Lower leg skin (tissue), 4 donors: ENCODE data around the gene TMEM254. TPM values are rescaled to one million over a fixed set of nuclear protein-coding genes. Genes with fewer than 3 reads are reported as not detected.
"Not testable (repeated sequence)": the region's sequence is repeated elsewhere in the genome, so short reads cannot be mapped to it uniquely, and the experiment has no call there.

Experiments used
- DNase-seq, 2 donors: peaks; one replicate each; pipeline ENCODE4 v3.0.0-alpha.2; 2019; ENCODE audit warnings: low spot score in 2 of 2
- H3K4me3 ChIP-seq: fragments of 200-600 bp; sonication (generic); 2 replicates; pipeline ENCODE4 v1.5.1; 2017; ENCODE audit warnings: mild to moderate bottlenecking, low read depth; ENCODE audit not compliant: poor library complexity, severe bottlenecking
- CTCF ChIP-seq, 3 donors: fragments of 450-650 bp; IDR thresholded peaks; one replicate each; pipeline ENCODE4 v1.5.1; 2016; ENCODE audit warnings: antibody characterized with exemption in 3 of 3, mild to moderate bottlenecking in 3 of 3, moderate library complexity in 2 of 3
- POLR2A ChIP-seq, 2 donors: fragments of 450-650 bp; IDR thresholded peaks; one replicate each; pipeline ENCODE4 v1.6.1; 2016 to 2017; ENCODE audit warnings: antibody characterized with exemption in 2 of 2, mild to moderate bottlenecking in 1 of 2, moderate library complexity in 1 of 2
- WGBS, 2 donors: methylation state at CpG; one replicate each; pipeline ENCODE4 v1.1.5; 2018; 5-methylcytosine and 5-hydroxymethylcytosine counted together
- intact Hi-C: fragments of 100-400 bp; cut with DNase I; formaldehyde crosslinking; loops from one replicate; pipeline ENCODE4 v1.15.0; 2023; ENCODE audit warnings: low total_unique reads
- total RNA-seq, 4 donors: library from RNA; depleted of rRNA; stranded (reverse); fragments of >200 nt; gene quantifications; one replicate each; pipeline ENCODE4 v1.1.0, GENCODE V29; 2016

The TMEM254 gene
- total RNA-seq, 4 donors from 2014 or later, result 30.9 to 74.4 (median 48.6) TPM

DNA sequence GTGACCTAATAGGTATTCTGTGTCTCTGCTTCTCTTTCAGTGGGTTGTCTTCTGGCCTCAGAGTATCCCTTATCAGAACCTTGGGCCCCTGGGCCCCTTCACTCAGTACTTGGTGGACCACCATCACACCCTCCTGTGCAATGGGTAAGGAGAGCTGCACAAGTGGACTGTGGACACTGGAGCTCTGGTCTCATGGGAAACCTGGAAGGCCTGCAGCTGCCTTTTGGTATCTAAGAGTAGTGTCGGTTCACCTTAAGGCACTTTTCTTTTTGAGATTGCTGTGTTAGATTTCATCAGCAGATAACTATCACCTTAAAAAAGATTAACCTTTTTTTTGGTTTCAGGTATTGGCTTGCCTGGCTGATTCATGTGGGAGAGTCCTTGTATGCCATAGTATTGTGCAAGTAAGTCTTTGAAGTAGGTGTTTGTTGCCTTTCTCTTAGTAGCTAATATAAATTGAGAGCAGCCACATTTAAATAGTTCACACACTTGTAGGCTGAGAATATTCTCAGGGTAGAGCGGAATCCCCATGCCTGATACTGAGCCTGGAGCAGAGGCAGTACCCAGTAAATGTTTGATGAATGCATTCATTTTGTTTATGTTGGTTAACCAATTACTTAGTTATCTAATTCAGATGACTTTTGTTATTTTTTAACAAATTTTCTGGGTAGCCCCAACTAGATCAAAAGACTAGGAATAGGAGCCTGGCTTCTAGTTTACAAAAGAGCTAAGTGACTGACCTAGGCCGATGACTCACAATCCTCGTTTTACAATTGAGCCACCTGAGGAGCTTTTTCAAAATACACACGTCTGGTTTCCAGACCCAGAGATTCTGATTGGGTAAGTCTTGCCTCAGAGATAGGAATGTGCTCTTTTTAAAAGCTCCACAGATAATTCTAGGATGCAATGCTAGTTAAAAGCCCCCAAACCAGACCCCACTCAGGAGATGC is 3.6 kb downstream of the TMEM254 start:
- TF ChIP-seq CTCF (IDR thresholded peaks at IDR 0.05) (no peak), POLR2A (IDR thresholded peaks at IDR 0.05) (no peak)
- 43 to 45% methylated on average over 5 of the region's 5 CpGs for WGBS, 2 donors
- no peak for DNase-seq
- H3K4me3 ChIP-seq, result no peak overlapping the region
- intact Hi-C loops, result no loop called here

GRCh38 chr10:80090121-80090520 is 11.7 kb downstream of the TMEM254 start:
- intact Hi-C loops, result no loop called here
- TF ChIP-seq POLR2A (IDR thresholded peaks at IDR 0.05) (no peak), CTCF (IDR thresholded peaks at IDR 0.05) (no peak)
- H3K4me3 ChIP-seq, result no peak overlapping the region
- 58 to 68% methylated on average over 2 of the region's 2 CpGs for WGBS, 2 donors
- DNase-seq, result no peak

- no peak overlapping the region for H3K4me3 ChIP-seq
- no peak for DNase-seq
- WGBS, 2 donors, result 72 to 88% methylated on average over 2 of the region's 2 CpGs
- TF ChIP-seq CTCF (IDR thresholded peaks at IDR 0.05), result no peak
- TF ChIP-seq POLR2A (IDR thresholded peaks at IDR 0.05), result no peak
- intact Hi-C loops, result no loop called here
These were observed 15.8 kb downstream of the TMEM254 start for GRCh38 chr10:80094231-80094630.

DNA sequence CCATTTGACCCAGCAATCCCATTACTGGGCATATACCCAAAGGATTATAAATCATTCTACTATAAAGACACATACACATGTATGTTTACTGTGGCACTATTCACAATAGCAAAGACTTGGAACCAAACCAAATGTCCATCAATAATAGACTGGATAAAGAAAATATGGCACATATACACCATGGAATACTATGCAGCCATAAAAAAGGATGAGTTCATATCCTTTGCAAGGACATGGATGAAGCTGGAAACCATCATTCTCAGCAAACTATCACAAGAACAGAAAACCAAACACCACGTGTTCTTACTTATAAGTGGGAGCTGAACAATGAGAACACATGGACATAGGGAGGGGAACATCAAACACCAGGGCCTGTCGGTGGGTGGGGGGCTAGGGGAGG is 19.8 kb downstream of the TMEM254 start:
- H3K4me3 ChIP-seq, DNase-seq, intact Hi-C loops: not testable (repeated sequence)
- WGBS, 2 donors, result 81 to 90% methylated on average over 2 of the region's 2 CpGs

DNA sequence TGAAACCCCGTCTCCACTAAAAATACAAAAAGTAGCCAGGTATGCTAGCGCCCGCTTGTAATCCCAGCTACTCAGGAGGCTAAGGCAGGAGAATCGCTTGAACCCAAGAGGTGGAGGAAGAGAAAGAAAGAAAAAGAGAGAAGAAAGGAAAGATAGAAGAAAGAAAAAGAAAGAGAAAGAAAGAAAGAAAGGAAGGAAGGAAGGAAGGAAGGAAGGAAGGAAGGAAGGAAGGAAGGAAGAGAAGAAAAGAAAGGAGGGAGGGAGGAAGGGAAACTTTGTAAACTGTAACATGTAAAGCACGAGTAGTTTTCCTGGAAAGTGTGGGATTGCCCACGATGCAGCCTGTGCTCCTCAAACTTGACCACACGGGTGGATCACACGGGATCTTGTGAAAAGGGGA is 20.8 kb downstream of the TMEM254 start:
- H3K4me3 ChIP-seq, DNase-seq, intact Hi-C loops: not testable (repeated sequence)
- 81 to 89% methylated on average over 8 of the region's 8 CpGs for WGBS, 2 donors

DNA sequence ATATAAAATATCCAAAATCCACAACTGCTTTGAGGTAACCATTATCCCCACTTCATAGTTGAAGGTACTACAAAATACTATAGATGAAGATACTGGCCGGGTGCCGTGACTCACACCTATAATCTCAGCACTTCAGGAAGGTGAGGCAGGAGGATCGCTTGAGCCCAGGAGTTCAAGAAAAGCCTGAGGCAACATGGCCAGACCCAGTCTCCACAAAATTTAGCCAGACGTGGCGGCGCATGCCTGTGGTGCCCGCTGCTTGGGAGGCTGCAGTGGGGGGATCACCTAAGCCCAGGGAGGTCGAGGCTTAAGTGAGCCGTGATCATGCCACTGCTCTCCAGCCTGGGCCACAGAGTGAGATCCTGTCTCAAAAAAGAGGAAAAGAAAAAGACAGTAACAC is 21.7 kb downstream of the TMEM254 start:
- intact Hi-C loops, result no loop called here
- WGBS, 2 donors, result 86 to 90% methylated on average over 9 of the region's 9 CpGs
- TF ChIP-seq POLR2A (IDR thresholded peaks at IDR 0.05) (no peak), CTCF (IDR thresholded peaks at IDR 0.05) (no peak)

More for the DNA sequence above, 21.7 kb downstream of the TMEM254 start:
- DNase-seq, result no peak
- H3K4me3 ChIP-seq, result no peak overlapping the region
